Measurements from ENCODE around the gene KRTAP5-10.
"Not testable (repeated sequence)": the region's sequence is repeated elsewhere in the genome, so short reads cannot be mapped to it uniquely, and the experiment has no call there.

The KRTAP5-10 gene

GRCh38 chr11:71565263-71565662 is at the start of gene KRTAP5-10:
TSS of gene KRTAP5-10 (plus strand) at chr11:71565563. CDS start at chr11:71565588, 25 bp downstream.
- Histone ChIP-seq H3K27me3 (ENCODE audit: control insufficient read depth in 1 of 2, insufficient read depth in 2 of 2, low read length in 2 of 2) (peaks cover 7 to 14% of the 10 kb centered on the region in 2 donors), H3K27ac (ENCODE audit: low read length) (no peak within 1 kb of the TSS), H3K9ac (ENCODE audit: low read length in 2 of 2) (no peak within 1 kb of the TSS), H3K36me3 (ENCODE audit: control insufficient read depth in 2 of 2, insufficient read depth in 2 of 2, low read length in 2 of 2) (no peaks in the 10 kb centered on the region), H3K4me1 (ENCODE audit: control insufficient read depth, insufficient read depth, low read length) (no peaks in the 10 kb centered on the region), H3K9me3 (ENCODE audit: control insufficient read depth in 2 of 2, low read length in 2 of 2) (no peaks in the 10 kb centered on the region), H3K4me3 (ENCODE audit: low read length in 2 of 2) (no peak within 1 kb of the TSS)

GRCh38 chr11:71518506-71519471 is 46.6 kb upstream of the KRTAP5-10 start:
- Histone ChIP-seq H3K36me3 (ENCODE audit: control insufficient read depth in 2 of 2, insufficient read depth in 2 of 2, low read length in 2 of 2) (no peaks in the 10 kb centered on the region), H3K4me3 (ENCODE audit: low read length in 2 of 2) (no peak overlapping the region), H3K4me1 (ENCODE audit: control insufficient read depth, insufficient read depth, low read length) (no peaks in the 10 kb centered on the region), H3K27me3 (ENCODE audit: control insufficient read depth in 1 of 2, insufficient read depth in 2 of 2, low read length in 2 of 2) (no peaks in the 10 kb centered on the region), H3K27ac (ENCODE audit: low read length) (no peak overlapping the region), H3K9me3 (ENCODE audit: control insufficient read depth in 2 of 2, low read length in 2 of 2) (no peaks in the 10 kb centered on the region), H3K9ac (ENCODE audit: low read length in 2 of 2) (no peak overlapping the region)

GRCh38 chr11:71519546-71519945 is 45.8 kb upstream of the KRTAP5-10 start:
- H3K9me3 ChIP-seq (ENCODE audit: control insufficient read depth in 2 of 2, low read length in 2 of 2) = no peaks in the 10 kb centered on the region
- no peak overlapping the region for H3K4me3 ChIP-seq (ENCODE audit: low read length in 2 of 2)

GRCh38 chr11:71525188-71525937 is 40.0 kb upstream of the KRTAP5-10 start:
- Histone ChIP-seq H3K27me3 (ENCODE audit: control insufficient read depth in 1 of 2, insufficient read depth in 2 of 2, low read length in 2 of 2) (no peaks in the 10 kb centered on the region), H3K36me3 (ENCODE audit: control insufficient read depth in 2 of 2, insufficient read depth in 2 of 2, low read length in 2 of 2) (no peaks in the 10 kb centered on the region), H3K4me1 (ENCODE audit: control insufficient read depth, insufficient read depth, low read length) (no peaks in the 10 kb centered on the region), H3K9ac (ENCODE audit: low read length in 2 of 2) (no peak overlapping the region), H3K27ac (ENCODE audit: low read length) (no peak overlapping the region), H3K9me3 (ENCODE audit: control insufficient read depth in 2 of 2, low read length in 2 of 2) (no peaks in the 10 kb centered on the region), H3K4me3 (ENCODE audit: low read length in 2 of 2) (no peak overlapping the region)

More at GRCh38 chr11:71519546-71519945, 45.8 kb upstream of the KRTAP5-10 start:
- no peak overlapping the region for H3K9ac ChIP-seq (ENCODE audit: low read length in 2 of 2)
- H3K27me3 ChIP-seq (ENCODE audit: control insufficient read depth in 1 of 2, insufficient read depth in 2 of 2, low read length in 2 of 2) = no peaks in the 10 kb centered on the region
- H3K27ac ChIP-seq (ENCODE audit: low read length) = no peak overlapping the region
- H3K36me3 ChIP-seq (ENCODE audit: control insufficient read depth in 2 of 2, insufficient read depth in 2 of 2, low read length in 2 of 2) = no peaks in the 10 kb centered on the region
- no peaks in the 10 kb centered on the region for H3K4me1 ChIP-seq (ENCODE audit: control insufficient read depth, insufficient read depth, low read length)

GRCh38 chr11:71525938-71526495 is 39.3 kb upstream of the KRTAP5-10 start:
- Histone ChIP-seq H3K4me3 (ENCODE audit: low read length in 2 of 2) (no peak overlapping the region), H3K27me3 (ENCODE audit: control insufficient read depth in 1 of 2, insufficient read depth in 2 of 2, low read length in 2 of 2) (no peaks in the 10 kb centered on the region), H3K36me3 (ENCODE audit: control insufficient read depth in 2 of 2, insufficient read depth in 2 of 2, low read length in 2 of 2) (no peaks in the 10 kb centered on the region), H3K27ac (ENCODE audit: low read length) (no peak overlapping the region), H3K9ac (ENCODE audit: low read length in 2 of 2) (no peak overlapping the region), H3K9me3 (ENCODE audit: control insufficient read depth in 2 of 2, low read length in 2 of 2) (no peaks in the 10 kb centered on the region), H3K4me1 (ENCODE audit: control insufficient read depth, insufficient read depth, low read length) (no peaks in the 10 kb centered on the region)

GRCh38 chr11:71526796-71527575 is 38.4 kb upstream of the KRTAP5-10 start, which contains the start of gene KRTAP5-7:
TSS of gene KRTAP5-7 (plus strand) at chr11:71527267. CDS start at chr11:71527301, 34 bp downstream.
- not testable (repeated sequence) for H3K4me1 ChIP-seq (ENCODE audit: control insufficient read depth, insufficient read depth, low read length); H3K4me3 ChIP-seq (ENCODE audit: low read length in 2 of 2); H3K36me3 ChIP-seq (ENCODE audit: control insufficient read depth in 2 of 2, insufficient read depth in 2 of 2, low read length in 2 of 2); H3K27ac ChIP-seq (ENCODE audit: low read length); H3K9ac ChIP-seq (ENCODE audit: low read length in 2 of 2); H3K9me3 ChIP-seq (ENCODE audit: control insufficient read depth in 2 of 2, low read length in 2 of 2); H3K27me3 ChIP-seq (ENCODE audit: control insufficient read depth in 1 of 2, insufficient read depth in 2 of 2, low read length in 2 of 2)

- Histone ChIP-seq H3K4me1 (ENCODE audit: control insufficient read depth, insufficient read depth, low read length) (no peaks in the 10 kb centered on the region), H3K9me3 (ENCODE audit: control insufficient read depth in 2 of 2, low read length in 2 of 2) (no peaks in the 10 kb centered on the region), H3K4me3 (ENCODE audit: low read length in 2 of 2) (no peak overlapping the region), H3K27ac (ENCODE audit: low read length) (no peak overlapping the region), H3K36me3 (ENCODE audit: control insufficient read depth in 2 of 2, insufficient read depth in 2 of 2, low read length in 2 of 2) (no peaks in the 10 kb centered on the region), H3K9ac (ENCODE audit: low read length in 2 of 2) (no peak overlapping the region), H3K27me3 (ENCODE audit: control insufficient read depth in 1 of 2, insufficient read depth in 2 of 2, low read length in 2 of 2) (no peaks in the 10 kb centered on the region)
These were observed 37.7 kb upstream of the KRTAP5-10 start for GRCh38 chr11:71527576-71528210.

- H3K36me3 ChIP-seq (ENCODE audit: control insufficient read depth in 2 of 2, insufficient read depth in 2 of 2, low read length in 2 of 2) = no peaks in the 10 kb centered on the region
- H3K9me3 ChIP-seq (ENCODE audit: control insufficient read depth in 2 of 2, low read length in 2 of 2) = no peaks in the 10 kb centered on the region
- no peaks in the 10 kb centered on the region for H3K4me1 ChIP-seq (ENCODE audit: control insufficient read depth, insufficient read depth, low read length)
- no peak overlapping the region for H3K4me3 ChIP-seq (ENCODE audit: low read length in 2 of 2)
- no peak overlapping the region for H3K9ac ChIP-seq (ENCODE audit: low read length in 2 of 2)
- no peak overlapping the region for H3K27ac ChIP-seq (ENCODE audit: low read length)
- H3K27me3 ChIP-seq (ENCODE audit: control insufficient read depth in 1 of 2, insufficient read depth in 2 of 2, low read length in 2 of 2) = no peaks in the 10 kb centered on the region
These were observed 34.8 kb upstream of the KRTAP5-10 start for GRCh38 chr11:71530602-71531001.

GRCh38 chr11:71532036-71532610 is 33.2 kb upstream of the KRTAP5-10 start:
- no peaks in the 10 kb centered on the region for H3K36me3 ChIP-seq (ENCODE audit: control insufficient read depth in 2 of 2, insufficient read depth in 2 of 2, low read length in 2 of 2)
- no peak overlapping the region for H3K27ac ChIP-seq (ENCODE audit: low read length)

More at GRCh38 chr11:71532036-71532610, 33.2 kb upstream of the KRTAP5-10 start:
- no peaks in the 10 kb centered on the region for H3K27me3 ChIP-seq (ENCODE audit: control insufficient read depth in 1 of 2, insufficient read depth in 2 of 2, low read length in 2 of 2)
- no peaks in the 10 kb centered on the region for H3K4me1 ChIP-seq (ENCODE audit: control insufficient read depth, insufficient read depth, low read length)
- no peak overlapping the region for H3K9ac ChIP-seq (ENCODE audit: low read length in 2 of 2)
- H3K4me3 ChIP-seq (ENCODE audit: low read length in 2 of 2) = no peak overlapping the region
- no peaks in the 10 kb centered on the region for H3K9me3 ChIP-seq (ENCODE audit: control insufficient read depth in 2 of 2, low read length in 2 of 2)

Data from stomach smooth muscle (tissue), 2 donors.